Measurements from ENCODE around the gene ARMC3. TPM values are rescaled to one million over a fixed set of nuclear protein-coding genes. Genes with fewer than 3 reads are reported as not detected.

The ARMC3 gene
- total RNA-seq, 6 donors from 2014 or later = 0.57 to 56.6 (median 6.4) TPM

GRCh38 chr10:23034790-23035189, 106.9 kb downstream of the ARMC3 start:
- no peak for DNase-seq
- TF ChIP-seq EP300 (IDR thresholded peaks at IDR 0.05) (no peak), POLR2AphosphoS5 (IDR thresholded peaks at IDR 0.05) (no peak), POLR2A (IDR thresholded peaks at IDR 0.05) (no peak), CTCF (IDR thresholded peaks at IDR 0.05) (no peak)
- H3K9me3 ChIP-seq = no peaks in the 10 kb centered on the region
- no peak overlapping the region for H3K4me3 ChIP-seq
- no peak for ATAC-seq (ENCODE audit: low FRiP score in 2 of 2)
- no peaks in the 10 kb centered on the region for H3K4me1 ChIP-seq
- no peaks in the 10 kb centered on the region for H3K27me3 ChIP-seq
- H3K27ac ChIP-seq = no peak overlapping the region
- no peaks in the 10 kb centered on the region for H3K36me3 ChIP-seq

- no peak for ATAC-seq (ENCODE audit: low FRiP score in 2 of 2)
- no peaks in the 10 kb centered on the region for H3K9me3 ChIP-seq
These were observed 107.7 kb downstream of the ARMC3 start for GRCh38 chr10:23035569-23035968.

GRCh38 chr10:23037152-23037551, 109.3 kb downstream of the ARMC3 start:
- H3K9me3 ChIP-seq = no peaks in the 10 kb centered on the region
- H3K27me3 ChIP-seq = no peaks in the 10 kb centered on the region
- 86 to 89% methylated on average over 10 of the region's 10 CpGs for WGBS, 2 donors
- no peak overlapping the region for H3K27ac ChIP-seq
- DNase-seq (no peak), ATAC-seq (ENCODE audit: low FRiP score in 2 of 2) (no peak)
- H3K4me3 ChIP-seq = no peak overlapping the region
- H3K36me3 ChIP-seq = no peaks in the 10 kb centered on the region
- H3K4me1 ChIP-seq = no peaks in the 10 kb centered on the region
- TF ChIP-seq CTCF (IDR thresholded peaks at IDR 0.05) = no peak
- no peak for TF ChIP-seq POLR2AphosphoS5 (IDR thresholded peaks at IDR 0.05)
- TF ChIP-seq POLR2A (IDR thresholded peaks at IDR 0.05) = no peak
- TF ChIP-seq EP300 (IDR thresholded peaks at IDR 0.05) = no peak

More at GRCh38 chr10:23035569-23035968, 107.7 kb downstream of the ARMC3 start:
- Histone ChIP-seq H3K27ac (no peak overlapping the region), H3K4me1 (no peaks in the 10 kb centered on the region), H3K4me3 (no peak overlapping the region), H3K36me3 (no peaks in the 10 kb centered on the region), H3K27me3 (no peaks in the 10 kb centered on the region)
- TF ChIP-seq POLR2AphosphoS5 (IDR thresholded peaks at IDR 0.05) (no peak), EP300 (IDR thresholded peaks at IDR 0.05) (no peak), POLR2A (IDR thresholded peaks at IDR 0.05) (no peak), CTCF (IDR thresholded peaks at IDR 0.05) (no peak)
- no peak for DNase-seq

- TF ChIP-seq POLR2AphosphoS5 (IDR thresholded peaks at IDR 0.05) = no peak
- TF ChIP-seq CTCF (IDR thresholded peaks at IDR 0.05) = no peak
- no peak for TF ChIP-seq POLR2A (IDR thresholded peaks at IDR 0.05)
- TF ChIP-seq EP300 (IDR thresholded peaks at IDR 0.05) = no peak
- DNase-seq = no peak
- Histone ChIP-seq H3K36me3 (no peaks in the 10 kb centered on the region), H3K27ac (no peak overlapping the region), H3K4me3 (no peak overlapping the region), H3K27me3 (no peaks in the 10 kb centered on the region), H3K4me1 (no peaks in the 10 kb centered on the region), H3K9me3 (no peaks in the 10 kb centered on the region)
- no peak for ATAC-seq (ENCODE audit: low FRiP score in 2 of 2)
- 68 to 73% methylated on average over 4 of the region's 4 CpGs for WGBS, 2 donors
These were observed 109.7 kb downstream of the ARMC3 start for GRCh38 chr10:23037561-23037960.

- Histone ChIP-seq H3K27me3 (no peaks in the 10 kb centered on the region), H3K36me3 (no peaks in the 10 kb centered on the region), H3K4me3 (no peak overlapping the region), H3K27ac (no peak overlapping the region), H3K9me3 (no peaks in the 10 kb centered on the region), H3K4me1 (no peaks in the 10 kb centered on the region)
- TF ChIP-seq CTCF (IDR thresholded peaks at IDR 0.05) (no peak), EP300 (IDR thresholded peaks at IDR 0.05) (no peak), POLR2A (IDR thresholded peaks at IDR 0.05) (no peak), POLR2AphosphoS5 (IDR thresholded peaks at IDR 0.05) (no peak)
- 90 to 92% methylated on average over 5 of the region's 5 CpGs for WGBS, 2 donors
- DNase-seq (no peak), ATAC-seq (ENCODE audit: low FRiP score in 2 of 2) (no peak)
These were observed 110.3 kb downstream of the ARMC3 start for GRCh38 chr10:23038172-23038571.
